SIG-M5 treated with dmso at 0.1 percent for 504 hours (cell line): Measurements from ENCODE around the gene MFSD6L.

Experiments
- DNase-seq: peaks from one replicate; lab custom pipeline; 2025; ENCODE audit not compliant: unreplicated experiment; lab: John Stamatoyannopoulos, UW

The MFSD6L gene

GRCh38 chr17:8747742-8748141 lies 51.4 kb downstream of the MFSD6L start:
- no peak for DNase-seq
